DOHH2 (cell line): ENCODE results near the gene TLL2.
A peak's percentile ranks its signal among the peaks of the same experiment; 100 is the strongest.

Experiments
- H3F3A ChIP-seq: fragments of 200-600 bp; sonication (generic), shearing (Covaris generic); 2 replicates; pipeline ENCODE4 v1.6.0; 2016; ENCODE audit warnings: antibody characterized with exemption, mild to moderate bottlenecking; ENCODE audit not compliant: control insufficient read depth, insufficient read depth
- H3K27ac ChIP-seq: fragments of 200-600 bp; sonication (generic); 2 replicates; pipeline ENCODE4 v1.5.1; 2014; ENCODE audit warnings: low read depth, mild to moderate bottlenecking, low read length, moderate library complexity
- H3K27me3 ChIP-seq: fragments of 200-600 bp; sonication (generic); 2 replicates; pipeline ENCODE4 v1.6.1; 2014; ENCODE audit warnings: mild to moderate bottlenecking, low read length, mixed read lengths; ENCODE audit not compliant: control insufficient read depth
- H3K36me3 ChIP-seq: fragments of 200-600 bp; sonication (generic); 2 replicates; pipeline ENCODE4 v1.6.1; 2014; ENCODE audit warnings: mild to moderate bottlenecking, low read length, moderate library complexity, mixed read lengths; ENCODE audit not compliant: control insufficient read depth
- H3K4me1 ChIP-seq: fragments of 200-600 bp; sonication (generic); 2 replicates; pipeline ENCODE4 v1.6.1; 2014; ENCODE audit warnings: mild to moderate bottlenecking, low read length, mixed read lengths; ENCODE audit not compliant: control insufficient read depth
- H3K4me2 ChIP-seq: fragments of 200-600 bp; sonication (generic); 2 replicates; pipeline ENCODE4 v1.6.0; 2014; ENCODE audit warnings: mild to moderate bottlenecking, low read length, moderate library complexity
- H3K4me3 ChIP-seq: fragments of 200-600 bp; sonication (generic); 2 replicates; pipeline ENCODE4 v1.5.1; 2014; ENCODE audit warnings: mild to moderate bottlenecking, low read length, mixed read lengths
- H3K79me2 ChIP-seq: fragments of 200-600 bp; sonication (generic); 2 replicates; pipeline ENCODE4 v1.6.1; 2014; ENCODE audit warnings: mild to moderate bottlenecking, low read length, mixed read lengths; ENCODE audit not compliant: control insufficient read depth
- H3K9me2 ChIP-seq: fragments of 200-600 bp; sonication (generic); replicated peaks from 2 replicates; pipeline ENCODE4 v1.6.1; 2014; ENCODE audit warnings: mild to moderate bottlenecking, low read length, mixed read lengths; ENCODE audit not compliant: control insufficient read depth
- H3K9me3 ChIP-seq: fragments of 200-600 bp; sonication (generic); 2 replicates; pipeline ENCODE4 v1.6.1; 2014; ENCODE audit warnings: antibody characterized with exemption, low read length, mixed read lengths; ENCODE audit not compliant: control insufficient read depth, insufficient read depth
- H4K20me1 ChIP-seq: fragments of 200-600 bp; sonication (generic); 2 replicates; pipeline ENCODE4 v1.6.0; 2014; ENCODE audit warnings: low read depth, mild to moderate bottlenecking, antibody characterized with exemption, low read length, moderate library complexity; ENCODE audit not compliant: control insufficient read depth, insufficient read depth
- EZH2phosphoT487 ChIP-seq: fragments of 200-600 bp; sonication (generic); IDR thresholded peaks from 2 replicates; pipeline ENCODE4 v1.6.1; 2017; ENCODE audit warnings: borderline replicate concordance, mild to moderate bottlenecking, antibody characterized with exemption, low read length, moderate library complexity, mixed read lengths
- TF ChIP-seq, protein P1 (sequence below): fragments of 200-600 bp; sonication (generic); IDR thresholded peaks from one replicate; pipeline ENCODE4 v1.5.1; 2014; ENCODE audit warnings: antibody characterized with exemption, mild to moderate bottlenecking, low read depth, low read length; ENCODE audit not compliant: poor library complexity, severe bottlenecking

Gene TLL2

DNA sequence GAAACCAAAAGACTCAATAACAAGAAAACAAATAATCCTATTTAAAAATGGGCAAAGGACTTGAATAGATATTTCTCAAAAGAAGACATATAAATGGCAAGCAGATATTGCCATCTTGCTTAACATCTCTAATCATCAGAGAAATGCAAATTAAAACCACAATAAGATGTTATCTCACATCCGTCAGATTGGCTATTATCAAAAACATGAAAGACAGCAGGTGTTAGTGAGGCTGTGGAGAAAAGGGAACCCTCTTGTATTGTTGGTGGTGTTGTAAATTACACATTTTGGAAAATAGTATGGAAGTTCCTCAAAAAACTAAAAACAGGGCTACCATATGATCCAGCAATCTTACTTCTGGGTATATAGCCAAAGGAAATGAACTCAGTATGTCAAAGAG is 180.6 kb downstream of the TLL2 start:
- H3K4me1 ChIP-seq = peaks cover 15% of the 10 kb centered on the region
- H3K27ac ChIP-seq = no peak overlapping the region
- TF ChIP-seq EZH2phosphoT487 = no peak
- TF ChIP-seq, protein P1, sequence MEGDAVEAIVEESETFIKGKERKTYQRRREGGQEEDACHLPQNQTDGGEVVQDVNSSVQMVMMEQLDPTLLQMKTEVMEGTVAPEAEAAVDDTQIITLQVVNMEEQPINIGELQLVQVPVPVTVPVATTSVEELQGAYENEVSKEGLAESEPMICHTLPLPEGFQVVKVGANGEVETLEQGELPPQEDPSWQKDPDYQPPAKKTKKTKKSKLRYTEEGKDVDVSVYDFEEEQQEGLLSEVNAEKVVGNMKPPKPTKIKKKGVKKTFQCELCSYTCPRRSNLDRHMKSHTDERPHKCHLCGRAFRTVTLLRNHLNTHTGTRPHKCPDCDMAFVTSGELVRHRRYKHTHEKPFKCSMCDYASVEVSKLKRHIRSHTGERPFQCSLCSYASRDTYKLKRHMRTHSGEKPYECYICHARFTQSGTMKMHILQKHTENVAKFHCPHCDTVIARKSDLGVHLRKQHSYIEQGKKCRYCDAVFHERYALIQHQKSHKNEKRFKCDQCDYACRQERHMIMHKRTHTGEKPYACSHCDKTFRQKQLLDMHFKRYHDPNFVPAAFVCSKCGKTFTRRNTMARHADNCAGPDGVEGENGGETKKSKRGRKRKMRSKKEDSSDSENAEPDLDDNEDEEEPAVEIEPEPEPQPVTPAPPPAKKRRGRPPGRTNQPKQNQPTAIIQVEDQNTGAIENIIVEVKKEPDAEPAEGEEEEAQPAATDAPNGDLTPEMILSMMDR = no peak
- H3K36me3 ChIP-seq = no peaks in the 10 kb centered on the region
- H3K9me2 ChIP-seq = no peaks in the 10 kb centered on the region
- H3K9me3 ChIP-seq = no peaks in the 10 kb centered on the region
- H4K20me1 ChIP-seq = no peaks in the 10 kb centered on the region
- H3K4me2 ChIP-seq = peak overlapping the region; percentile 29
- H3K79me2 ChIP-seq = no peaks in the 10 kb centered on the region
- H3K4me3 ChIP-seq = no peak overlapping the region
- no peaks in the 10 kb centered on the region for H3F3A ChIP-seq
- H3K27me3 ChIP-seq = no peaks in the 10 kb centered on the region

GRCh38 chr10:96327462-96327861 is 186.3 kb downstream of the TLL2 start:
- H3K4me1 ChIP-seq = peaks cover 2% of the 10 kb centered on the region
- H3K4me3 ChIP-seq = no peak overlapping the region
- H3K27ac ChIP-seq = no peak overlapping the region
- no peaks in the 10 kb centered on the region for H3K36me3 ChIP-seq
- no peaks in the 10 kb centered on the region for H3K27me3 ChIP-seq
- H3K9me3 ChIP-seq = no peaks in the 10 kb centered on the region
- H3K9me2 ChIP-seq = no peaks in the 10 kb centered on the region
- no peaks in the 10 kb centered on the region for H3F3A ChIP-seq
- no peaks in the 10 kb centered on the region for H3K79me2 ChIP-seq
- no peak overlapping the region for H3K4me2 ChIP-seq
- no peaks in the 10 kb centered on the region for H4K20me1 ChIP-seq
- TF ChIP-seq EZH2phosphoT487 = no peak
- TF ChIP-seq, protein P1 = no peak

DNA sequence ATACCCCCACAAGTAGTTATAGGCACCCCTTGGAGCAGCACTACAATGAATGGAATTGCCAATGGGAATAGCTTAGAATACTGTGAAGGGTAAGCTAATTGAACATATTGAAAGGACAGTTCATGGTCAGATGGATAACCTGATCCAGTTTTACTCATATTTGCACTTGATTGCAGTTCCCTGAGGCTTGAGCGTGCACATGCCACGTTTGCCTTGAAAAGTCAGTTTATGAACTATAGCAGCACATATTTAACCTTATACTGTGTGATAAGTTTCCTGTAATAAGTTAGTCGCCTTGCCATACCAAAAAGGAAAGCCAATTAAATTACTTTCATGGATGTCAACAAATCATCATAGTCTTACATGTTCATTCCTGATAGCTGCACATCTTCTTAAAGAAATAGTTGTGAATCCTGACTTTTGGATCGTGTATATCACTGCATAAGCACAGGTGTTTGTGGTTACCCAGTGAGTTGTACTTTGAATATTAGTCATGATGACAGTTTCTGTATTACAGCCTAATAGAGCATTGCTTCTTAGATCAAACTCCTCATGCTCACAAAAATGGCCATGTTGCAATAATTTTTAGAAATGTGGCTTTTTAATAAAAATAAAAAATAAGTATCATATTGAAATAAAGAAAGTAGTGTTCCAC is 187.9 kb downstream of the TLL2 start:
- Histone ChIP-seq H3K9me2 (no peaks in the 10 kb centered on the region), H3K9me3 (no peaks in the 10 kb centered on the region), H3K27me3 (no peaks in the 10 kb centered on the region), H4K20me1 (no peaks in the 10 kb centered on the region), H3K27ac (no peak overlapping the region), H3K36me3 (no peaks in the 10 kb centered on the region), H3K79me2 (no peaks in the 10 kb centered on the region), H3F3A (no peaks in the 10 kb centered on the region), H3K4me2 (no peak overlapping the region), H3K4me1 (no peaks in the 10 kb centered on the region), H3K4me3 (no peak overlapping the region)
- TF ChIP-seq EZH2phosphoT487 = no peak
- TF ChIP-seq, protein P1 = no peak

- Histone ChIP-seq H3K4me3 (no peak overlapping the region), H3K4me2 (no peak overlapping the region), H3K9me2 (no peaks in the 10 kb centered on the region), H4K20me1 (no peaks in the 10 kb centered on the region), H3K27me3 (no peaks in the 10 kb centered on the region), H3K4me1 (peaks cover 6% of the 10 kb centered on the region), H3K27ac (no peak overlapping the region), H3K36me3 (no peaks in the 10 kb centered on the region), H3F3A (no peaks in the 10 kb centered on the region), H3K79me2 (no peaks in the 10 kb centered on the region), H3K9me3 (no peaks in the 10 kb centered on the region)
- no peak for TF ChIP-seq EZH2phosphoT487
- TF ChIP-seq, protein P1 = no peak
These were observed 189.3 kb downstream of the TLL2 start for GRCh38 chr10:96324447-96324846.
